ENCODE data around the gene ZNF778.
A peak's percentile ranks its signal among the peaks of the same experiment; 100 is the strongest.

ZNF778 gene

GRCh38 chr16:89202422-89203215 lies 14.9 kb upstream of the ZNF778 start:
- no peak overlapping the region for H3K9ac ChIP-seq (ENCODE audit: low read depth in 1 of 2, low read length in 2 of 2)
- no peaks in the 10 kb centered on the region for H3K36me3 ChIP-seq (ENCODE audit: control insufficient read depth in 2 of 2, insufficient read depth in 2 of 2, low read length in 2 of 2)
- H3K27me3 ChIP-seq (ENCODE audit: control insufficient read depth in 2 of 2, insufficient read depth in 2 of 2, low read length in 2 of 2) = peaks cover 16 to 37% of the 10 kb centered on the region in 2 donors
- H3K4me1 ChIP-seq (ENCODE audit: control insufficient read depth in 2 of 2, insufficient read depth in 2 of 2, low read length in 2 of 2) = peaks cover 0 to 3% of the 10 kb centered on the region in 2 donors
- H3K27ac ChIP-seq (ENCODE audit: low read depth in 2 of 2, low read length in 2 of 2) = no peak overlapping the region
- no peaks in the 10 kb centered on the region for H3K9me3 ChIP-seq (ENCODE audit: control insufficient read depth in 2 of 2, low read length in 2 of 2)
- H3K4me3 ChIP-seq (ENCODE audit: low read length in 2 of 2) = no peak overlapping the region

- Histone ChIP-seq H3K27ac (ENCODE audit: low read depth in 2 of 2, low read length in 2 of 2) (no peak overlapping the region), H3K4me3 (ENCODE audit: low read length in 2 of 2) (no peak overlapping the region), H3K4me1 (ENCODE audit: control insufficient read depth in 2 of 2, insufficient read depth in 2 of 2, low read length in 2 of 2) (peaks cover 6% of the 10 kb centered on the region in 2 donors), H3K36me3 (ENCODE audit: control insufficient read depth in 2 of 2, insufficient read depth in 2 of 2, low read length in 2 of 2) (no peaks in the 10 kb centered on the region), H3K9ac (ENCODE audit: low read depth in 1 of 2, low read length in 2 of 2) (no peak overlapping the region), H3K9me3 (ENCODE audit: control insufficient read depth in 2 of 2, low read length in 2 of 2) (no peaks in the 10 kb centered on the region), H3K27me3 (ENCODE audit: control insufficient read depth in 2 of 2, insufficient read depth in 2 of 2, low read length in 2 of 2) (peaks cover 4 to 8% of the 10 kb centered on the region in 2 donors)
Measured at GRCh38 chr16:89207993-89208392, 9.5 kb upstream of the ZNF778 start.

- Histone ChIP-seq H3K9me3 (ENCODE audit: control insufficient read depth in 2 of 2, low read length in 2 of 2) (no peaks in the 10 kb centered on the region), H3K27ac (ENCODE audit: low read depth in 2 of 2, low read length in 2 of 2) (no peak overlapping the region), H3K4me1 (ENCODE audit: control insufficient read depth in 2 of 2, insufficient read depth in 2 of 2, low read length in 2 of 2) (peaks cover 6% of the 10 kb centered on the region in 2 donors), H3K9ac (ENCODE audit: low read depth in 1 of 2, low read length in 2 of 2) (no peak overlapping the region), H3K4me3 (ENCODE audit: low read length in 2 of 2) (no peak overlapping the region), H3K36me3 (ENCODE audit: control insufficient read depth in 2 of 2, insufficient read depth in 2 of 2, low read length in 2 of 2) (no peaks in the 10 kb centered on the region), H3K27me3 (ENCODE audit: control insufficient read depth in 2 of 2, insufficient read depth in 2 of 2, low read length in 2 of 2) (peaks cover 0 to 4% of the 10 kb centered on the region in 2 donors)
Measured at GRCh38 chr16:89209522-89210044, 7.9 kb upstream of the ZNF778 start.

- H3K9me3 ChIP-seq (ENCODE audit: control insufficient read depth in 2 of 2, low read length in 2 of 2) = no peaks in the 10 kb centered on the region
- H3K27ac ChIP-seq (ENCODE audit: low read depth in 2 of 2, low read length in 2 of 2) = no peak overlapping the region
- H3K36me3 ChIP-seq (ENCODE audit: control insufficient read depth in 2 of 2, insufficient read depth in 2 of 2, low read length in 2 of 2) = no peaks in the 10 kb centered on the region
- H3K27me3 ChIP-seq (ENCODE audit: control insufficient read depth in 2 of 2, insufficient read depth in 2 of 2, low read length in 2 of 2) = peaks cover 0 to 4% of the 10 kb centered on the region in 2 donors
- no peak overlapping the region for H3K9ac ChIP-seq (ENCODE audit: low read depth in 1 of 2, low read length in 2 of 2)
- H3K4me3 ChIP-seq (ENCODE audit: low read length in 2 of 2) = no peak overlapping the region
- peaks cover 6% of the 10 kb centered on the region in 2 donors for H3K4me1 ChIP-seq (ENCODE audit: control insufficient read depth in 2 of 2, insufficient read depth in 2 of 2, low read length in 2 of 2)
Measured at GRCh38 chr16:89210165-89210903, 7.2 kb upstream of the ZNF778 start.

- Histone ChIP-seq H3K4me1 (ENCODE audit: control insufficient read depth in 2 of 2, insufficient read depth in 2 of 2, low read length in 2 of 2) (peaks cover 6% of the 10 kb centered on the region in 2 donors), H3K9me3 (ENCODE audit: control insufficient read depth in 2 of 2, low read length in 2 of 2) (no peaks in the 10 kb centered on the region), H3K4me3 (ENCODE audit: low read length in 2 of 2) (no peak overlapping the region), H3K9ac (ENCODE audit: low read depth in 1 of 2, low read length in 2 of 2) (no peak overlapping the region), H3K27me3 (ENCODE audit: control insufficient read depth in 2 of 2, insufficient read depth in 2 of 2, low read length in 2 of 2) (peaks cover 0 to 4% of the 10 kb centered on the region in 2 donors), H3K36me3 (ENCODE audit: control insufficient read depth in 2 of 2, insufficient read depth in 2 of 2, low read length in 2 of 2) (no peaks in the 10 kb centered on the region), H3K27ac (ENCODE audit: low read depth in 2 of 2, low read length in 2 of 2) (no peak overlapping the region)
Measured at GRCh38 chr16:89210904-89211515, 6.5 kb upstream of the ZNF778 start.

- H3K36me3 ChIP-seq (ENCODE audit: control insufficient read depth in 2 of 2, insufficient read depth in 2 of 2, low read length in 2 of 2) = peaks cover 10 to 12% of the 10 kb centered on the region in 2 donors
Measured at GRCh38 chr16:89216315-89217137, 977 bp upstream of the ZNF778 start.

GRCh38 chr16:89217138-89217387 lies 440 bp upstream of the ZNF778 start:
- Histone ChIP-seq H3K27ac (ENCODE audit: low read depth in 2 of 2, low read length in 2 of 2) (peak overlapping the region; percentile 97 to 98), H3K9me3 (ENCODE audit: control insufficient read depth in 2 of 2, low read length in 2 of 2) (no peaks in the 10 kb centered on the region), H3K4me3 (ENCODE audit: low read length in 2 of 2) (peak overlapping the region; percentile 91 to 94), H3K9ac (ENCODE audit: low read depth in 1 of 2, low read length in 2 of 2) (peak overlapping the region; percentile 92 to 96), H3K4me1 (ENCODE audit: control insufficient read depth in 2 of 2, insufficient read depth in 2 of 2, low read length in 2 of 2) (peaks cover 7 to 12% of the 10 kb centered on the region in 2 donors), H3K27me3 (ENCODE audit: control insufficient read depth in 2 of 2, insufficient read depth in 2 of 2, low read length in 2 of 2) (no peaks in the 10 kb centered on the region), H3K36me3 (ENCODE audit: control insufficient read depth in 2 of 2, insufficient read depth in 2 of 2, low read length in 2 of 2) (peaks cover 15 to 18% of the 10 kb centered on the region in 2 donors)

More at GRCh38 chr16:89216315-89217137, 977 bp upstream of the ZNF778 start:
- H3K4me1 ChIP-seq (ENCODE audit: control insufficient read depth in 2 of 2, insufficient read depth in 2 of 2, low read length in 2 of 2) = peaks cover 7 to 12% of the 10 kb centered on the region in 2 donors
- peak overlapping the region; percentile 91 to 94 for H3K4me3 ChIP-seq (ENCODE audit: low read length in 2 of 2)
- no peaks in the 10 kb centered on the region for H3K9me3 ChIP-seq (ENCODE audit: control insufficient read depth in 2 of 2, low read length in 2 of 2)
- no peaks in the 10 kb centered on the region for H3K27me3 ChIP-seq (ENCODE audit: control insufficient read depth in 2 of 2, insufficient read depth in 2 of 2, low read length in 2 of 2)
- H3K27ac ChIP-seq (ENCODE audit: low read depth in 2 of 2, low read length in 2 of 2) = peak overlapping the region; percentile 97 to 98
- peak overlapping the region; percentile 92 to 96 for H3K9ac ChIP-seq (ENCODE audit: low read depth in 1 of 2, low read length in 2 of 2)

GRCh38 chr16:89219365-89219764 lies 1.9 kb downstream of the ZNF778 start:
- Histone ChIP-seq H3K4me3 (ENCODE audit: low read length in 2 of 2) (no peak overlapping the region), H3K4me1 (ENCODE audit: control insufficient read depth in 2 of 2, insufficient read depth in 2 of 2, low read length in 2 of 2) (peaks cover 7 to 12% of the 10 kb centered on the region in 2 donors), H3K9ac (ENCODE audit: low read depth in 1 of 2, low read length in 2 of 2) (no peak overlapping the region), H3K27ac (ENCODE audit: low read depth in 2 of 2, low read length in 2 of 2) (no peak overlapping the region), H3K9me3 (ENCODE audit: control insufficient read depth in 2 of 2, low read length in 2 of 2) (no peaks in the 10 kb centered on the region), H3K36me3 (ENCODE audit: control insufficient read depth in 2 of 2, insufficient read depth in 2 of 2, low read length in 2 of 2) (peaks cover 26 to 36% of the 10 kb centered on the region in 2 donors), H3K27me3 (ENCODE audit: control insufficient read depth in 2 of 2, insufficient read depth in 2 of 2, low read length in 2 of 2) (no peaks in the 10 kb centered on the region)

- H3K36me3 ChIP-seq (ENCODE audit: control insufficient read depth in 2 of 2, insufficient read depth in 2 of 2, low read length in 2 of 2) = peaks cover 33 to 52% of the 10 kb centered on the region in 2 donors
- peaks cover 0 to 2% of the 10 kb centered on the region in 2 donors for H3K9me3 ChIP-seq (ENCODE audit: control insufficient read depth in 2 of 2, low read length in 2 of 2)
- no peak overlapping the region for H3K27ac ChIP-seq (ENCODE audit: low read depth in 2 of 2, low read length in 2 of 2)
- H3K9ac ChIP-seq (ENCODE audit: low read depth in 1 of 2, low read length in 2 of 2) = no peak overlapping the region
- no peaks in the 10 kb centered on the region for H3K27me3 ChIP-seq (ENCODE audit: control insufficient read depth in 2 of 2, insufficient read depth in 2 of 2, low read length in 2 of 2)
- H3K4me3 ChIP-seq (ENCODE audit: low read length in 2 of 2) = no peak overlapping the region
- H3K4me1 ChIP-seq (ENCODE audit: control insufficient read depth in 2 of 2, insufficient read depth in 2 of 2, low read length in 2 of 2) = peaks cover 5 to 8% of the 10 kb centered on the region in 2 donors
Measured at GRCh38 chr16:89221604-89222003, 4.1 kb downstream of the ZNF778 start.
